T-helper 2 cell treated with Interferon-gamma antibody and Interleukin-4, amounts not matched to agents 5 μg/mL and 100 μg/mL, for 36 hours (primary cell): ENCODE data around the gene ADAMTS8.

ENCODE experiments used
- DNase-seq: peaks from one replicate; pipeline ENCODE4 v3.0.0; 2021; ENCODE audit warnings: low spot score
- H3K27ac Mint-ChIP-seq: one replicate; pipeline ENCODE4 v1.8.0; 2021; ENCODE audit warnings: mild to moderate bottlenecking, mixed read lengths
- H3K27me3 Mint-ChIP-seq: one replicate; pipeline ENCODE4 v1.8.0; 2021; ENCODE audit warnings: low read depth, mixed read lengths
- H3K36me3 Mint-ChIP-seq: one replicate; pipeline ENCODE4 v1.8.0; 2021; ENCODE audit warnings: low read depth, mixed read lengths
- H3K4me1 Mint-ChIP-seq: one replicate; pipeline ENCODE4 v1.8.0; 2021; ENCODE audit warnings: low read depth, mixed read lengths
- H3K4me3 Mint-ChIP-seq: one replicate; pipeline ENCODE4 v1.8.0; 2022; ENCODE audit warnings: mild to moderate bottlenecking, moderate library complexity, mixed read lengths
- H3K9me3 Mint-ChIP-seq: one replicate; pipeline ENCODE4 v1.8.0; 2021; ENCODE audit warnings: mixed read lengths

Gene ADAMTS8

GRCh38 chr11:130369141-130369691 lies 59.2 kb downstream of the ADAMTS8 start:
- Mint-ChIP-seq H3K27ac (no peak overlapping the region), H3K9me3 (no peaks in the 10 kb centered on the region), H3K4me3 (no peak overlapping the region), H3K27me3 (peaks cover 3% of the 10 kb centered on the region), H3K36me3 (no peaks in the 10 kb centered on the region), H3K4me1 (no peaks in the 10 kb centered on the region)
- DNase-seq: no peak

GRCh38 chr11:130359419-130359818 lies 69.0 kb downstream of the ADAMTS8 start:
- Mint-ChIP-seq H3K9me3 (peaks cover 35% of the 10 kb centered on the region), H3K4me1 (no peaks in the 10 kb centered on the region), H3K27ac (no peak overlapping the region), H3K27me3 (peaks cover 10% of the 10 kb centered on the region), H3K4me3 (no peak overlapping the region), H3K36me3 (no peaks in the 10 kb centered on the region)
- no peak for DNase-seq

GRCh38 chr11:130358398-130358797 lies 70.0 kb downstream of the ADAMTS8 start:
- no peaks in the 10 kb centered on the region for H3K4me1 Mint-ChIP-seq
- DNase-seq: no peak
- H3K27me3 Mint-ChIP-seq: peaks cover 8% of the 10 kb centered on the region
- no peak overlapping the region for H3K27ac Mint-ChIP-seq
- no peak overlapping the region for H3K4me3 Mint-ChIP-seq
- no peaks in the 10 kb centered on the region for H3K36me3 Mint-ChIP-seq
- H3K9me3 Mint-ChIP-seq: peaks cover 37% of the 10 kb centered on the region
